Esophagus squamous epithelium (tissue), 5 donors: Measurements from ENCODE around the gene OSCP1. TPM values are rescaled to one million over a fixed set of nuclear protein-coding genes. Genes with fewer than 3 reads are reported as not detected.
A peak's percentile ranks its signal among the peaks of the same experiment; 100 is the strongest.

Source experiments
- DNase-seq: peaks from one replicate; lab custom pipeline; 2025; lab: John Stamatoyannopoulos, UW
- H3K27ac ChIP-seq, 4 donors: fragments of 200-600 bp; sonication (generic); one replicate each; pipeline ENCODE4 v1.5.1; 2016 to 2019; ENCODE audit warnings: mild to moderate bottlenecking in 1 of 4
- H3K27me3 ChIP-seq, 4 donors: fragments of 200-600 bp; sonication (generic); 1 replicate in 3 of 4; 2 replicates in 1 of 4; pipeline versions ENCODE4 v1.5.1 to v1.6.0; 2017 to 2021; ENCODE audit warnings: antibody characterized with exemption in 1 of 4
- H3K36me3 ChIP-seq, 3 donors: fragments of 200-600 bp; sonication (generic); one replicate each; pipeline ENCODE4 v1.5.1; 2016 to 2019
- H3K4me1 ChIP-seq, 3 donors: fragments of 200-600 bp; sonication (generic); one replicate each; pipeline ENCODE4 v1.5.1; 2017 to 2019
- H3K4me3 ChIP-seq, 4 donors: fragments of 200-600 bp; sonication (generic); 1 replicate in 3 of 4; 2 replicates in 1 of 4; pipeline ENCODE4 v1.5.1; 2016 to 2019; ENCODE audit warnings: mild to moderate bottlenecking in 2 of 4, moderate library complexity in 1 of 4
- H3K9me3 ChIP-seq, 3 donors: fragments of 200-600 bp; sonication (generic); one replicate each; pipeline ENCODE4 v1.5.1; 2016 to 2019
- POLR2A ChIP-seq, 4 donors: fragments of 450-650 bp; IDR thresholded peaks; one replicate each; pipeline ENCODE4 v1.6.1; 2017; ENCODE audit warnings: antibody characterized with exemption in 4 of 4, mild to moderate bottlenecking in 4 of 4, moderate library complexity in 3 of 4
- WGBS, 2 donors: methylation state at CpG; one replicate each; pipeline ENCODE4 v1.1.5; 2018; 5-methylcytosine and 5-hydroxymethylcytosine counted together
- intact Hi-C: fragments of 100-400 bp; cut with DNase I; formaldehyde crosslinking; loops from one replicate; pipeline ENCODE4 v1.15.0; 2022
- total RNA-seq, 4 donors: library from RNA; depleted of rRNA; stranded (reverse); fragments of >200 nt; gene quantifications; one replicate each; pipeline ENCODE4 v1.1.0, GENCODE V29; 2016
- TF ChIP-seq, protein P1 (sequence below), 6 experiments: fragments of 450-650 bp in 4 of 6; fragments of 200-600 bp in 2 of 6; sonication (generic) in 2 of 6; IDR thresholded peaks; one replicate each; pipeline ENCODE4 v1.5.1; 2016 to 2019; ENCODE audit warnings: antibody characterized with exemption in 6 of 6, mild to moderate bottlenecking in 4 of 6, moderate library complexity in 4 of 6
- donor health status: DM: yes; HTN: yes; CAD: no.

Gene OSCP1
- total RNA-seq, 4 donors from 2014 or later: 2.4 to 6.8 (median 4.5) TPM

- Histone ChIP-seq H3K4me3 (peak within 1 kb of the TSS; percentile 61 to 80 (median 73)), H3K27ac (peak within 1 kb of the TSS; percentile 94 to 95 (median 94)), H3K4me1 (peaks cover 0 to 35% (median 16%) of the 10 kb centered on the region in 3 donors), H3K9me3 (no peaks in the 10 kb centered on the region), H3K27me3 (no peaks in the 10 kb centered on the region), H3K36me3 (peaks cover 11 to 18% (median 14%) of the 10 kb centered on the region in 3 donors)
- intact Hi-C loops: no loop called here
- WGBS, 2 donors: 0% methylated on average over 17 to 18 of the region's 60 CpGs
- TF ChIP-seq POLR2A (IDR thresholded peaks at IDR 0.05): peak in 3 of 4 donors; percentile 92 to 96 (median 94)
- TF ChIP-seq, protein P1, sequence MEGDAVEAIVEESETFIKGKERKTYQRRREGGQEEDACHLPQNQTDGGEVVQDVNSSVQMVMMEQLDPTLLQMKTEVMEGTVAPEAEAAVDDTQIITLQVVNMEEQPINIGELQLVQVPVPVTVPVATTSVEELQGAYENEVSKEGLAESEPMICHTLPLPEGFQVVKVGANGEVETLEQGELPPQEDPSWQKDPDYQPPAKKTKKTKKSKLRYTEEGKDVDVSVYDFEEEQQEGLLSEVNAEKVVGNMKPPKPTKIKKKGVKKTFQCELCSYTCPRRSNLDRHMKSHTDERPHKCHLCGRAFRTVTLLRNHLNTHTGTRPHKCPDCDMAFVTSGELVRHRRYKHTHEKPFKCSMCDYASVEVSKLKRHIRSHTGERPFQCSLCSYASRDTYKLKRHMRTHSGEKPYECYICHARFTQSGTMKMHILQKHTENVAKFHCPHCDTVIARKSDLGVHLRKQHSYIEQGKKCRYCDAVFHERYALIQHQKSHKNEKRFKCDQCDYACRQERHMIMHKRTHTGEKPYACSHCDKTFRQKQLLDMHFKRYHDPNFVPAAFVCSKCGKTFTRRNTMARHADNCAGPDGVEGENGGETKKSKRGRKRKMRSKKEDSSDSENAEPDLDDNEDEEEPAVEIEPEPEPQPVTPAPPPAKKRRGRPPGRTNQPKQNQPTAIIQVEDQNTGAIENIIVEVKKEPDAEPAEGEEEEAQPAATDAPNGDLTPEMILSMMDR (IDR thresholded peaks at IDR 0.05): peak in 1 of 6 experiments; percentile 5
- DNase-seq: peak; percentile 67
Observed at GRCh38 chr1:36397378-36398230, 52.6 kb downstream of the OSCP1 start, which contains the start of gene LSM10. TSS of gene LSM10 (minus strand) at chr1:36397908. CDS start at chr1:36394129, 3,779 bp downstream.

DNA sequence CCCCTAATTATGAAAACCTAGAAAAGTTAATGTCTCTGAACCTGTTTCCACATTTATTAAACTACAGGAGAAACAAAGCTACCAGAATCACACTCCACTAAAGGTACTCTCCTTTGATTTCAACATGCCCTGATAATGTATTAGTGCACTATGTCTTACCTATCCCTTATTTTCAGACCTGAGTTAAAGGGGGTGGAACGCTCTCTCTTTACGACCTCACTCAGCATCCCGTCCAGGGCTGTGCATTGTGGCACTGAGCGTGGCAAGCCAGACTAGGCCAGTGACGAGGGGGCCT, 53.2 kb downstream of the OSCP1 start:
- no peak for DNase-seq
- TF ChIP-seq, protein P1 (IDR thresholded peaks at IDR 0.05): no peak
- TF ChIP-seq POLR2A (IDR thresholded peaks at IDR 0.05): no peak
- Histone ChIP-seq H3K27ac (peak overlapping the region; percentile 94 to 95 (median 94)), H3K27me3 (no peaks in the 10 kb centered on the region), H3K4me3 (peak overlapping the region; percentile 61 to 80 (median 73)), H3K9me3 (no peaks in the 10 kb centered on the region), H3K36me3 (peaks cover 11 to 23% (median 14%) of the 10 kb centered on the region in 3 donors), H3K4me1 (peaks cover 0 to 35% (median 16%) of the 10 kb centered on the region in 3 donors)
- intact Hi-C loops: no loop called here
- WGBS, 2 donors: 0 to 11% methylated on average over 2 to 3 of the region's 5 CpGs

DNA sequence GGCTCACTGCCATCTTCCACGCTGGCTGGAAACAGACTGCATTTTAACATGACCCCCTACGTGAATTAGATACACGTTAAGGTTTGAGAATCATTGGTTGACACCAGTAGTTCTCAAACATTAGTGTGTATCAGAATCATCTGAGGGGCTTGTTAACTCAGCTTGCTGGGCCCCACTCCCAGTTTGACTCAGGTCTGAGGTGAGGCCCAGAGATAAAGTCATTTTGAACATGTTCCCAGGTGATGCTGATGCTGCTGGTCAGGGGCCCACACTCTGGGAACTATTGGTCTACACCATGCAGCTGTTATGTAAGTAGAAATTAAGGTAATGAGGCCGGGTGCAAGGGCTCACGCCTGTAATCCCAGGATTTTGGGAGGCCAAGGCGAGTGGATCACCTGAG, 53.9 kb downstream of the OSCP1 start:
- TF ChIP-seq POLR2A (IDR thresholded peaks at IDR 0.05): no peak
- TF ChIP-seq, protein P1 (IDR thresholded peaks at IDR 0.05): no peak
- no peaks in the 10 kb centered on the region for H3K9me3 ChIP-seq
- intact Hi-C loops: no loop called here
- no peaks in the 10 kb centered on the region for H3K27me3 ChIP-seq
- DNase-seq: no peak
- peak overlapping the region in 3 of 4 donors; percentile 28 to 95 (median 94) for H3K27ac ChIP-seq
- H3K4me1 ChIP-seq: peaks cover 0 to 33% (median 16%) of the 10 kb centered on the region in 3 donors
- H3K4me3 ChIP-seq: peak overlapping the region in 1 of 4 donors; percentile 76
- H3K36me3 ChIP-seq: peaks cover 11 to 30% (median 14%) of the 10 kb centered on the region in 3 donors
- WGBS, 2 donors: 79 to 84% methylated on average over 3 to 6 of the region's 6 CpGs

DNA sequence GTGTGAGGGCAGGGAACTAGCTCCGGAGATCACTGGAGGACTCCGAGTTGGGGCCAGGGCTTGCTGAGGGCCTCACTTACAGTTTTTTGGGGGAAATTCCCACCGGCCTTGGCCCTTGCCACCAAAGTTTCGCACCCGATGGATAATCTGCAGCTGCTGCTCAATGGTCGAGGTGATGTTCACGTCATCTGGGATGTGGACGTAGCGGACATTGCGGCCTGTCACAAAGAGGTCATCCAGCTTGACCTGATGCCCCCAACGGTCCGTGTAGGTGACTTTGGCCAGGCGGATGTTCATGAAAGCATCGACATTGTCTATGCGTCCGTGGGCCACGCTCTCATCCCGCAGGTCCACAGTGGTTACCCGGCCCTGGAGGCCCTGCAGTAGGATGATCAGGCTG, 56.6 kb downstream of the OSCP1 start:
- WGBS, 2 donors: 89 to 92% methylated on average over 4 to 15 of the region's 19 CpGs
- intact Hi-C loops: no loop called here
- H3K27me3 ChIP-seq: no peaks in the 10 kb centered on the region
- no peaks in the 10 kb centered on the region for H3K9me3 ChIP-seq
- H3K36me3 ChIP-seq: peaks cover 11 to 43% (median 14%) of the 10 kb centered on the region in 3 donors
- no peak for TF ChIP-seq POLR2A (IDR thresholded peaks at IDR 0.05)
- TF ChIP-seq, protein P1 (IDR thresholded peaks at IDR 0.05): no peak
- no peak overlapping the region for H3K4me3 ChIP-seq
- H3K27ac ChIP-seq: no peak overlapping the region
- H3K4me1 ChIP-seq: peaks cover 0 to 47% (median 19%) of the 10 kb centered on the region in 3 donors
- DNase-seq: no peak

DNA sequence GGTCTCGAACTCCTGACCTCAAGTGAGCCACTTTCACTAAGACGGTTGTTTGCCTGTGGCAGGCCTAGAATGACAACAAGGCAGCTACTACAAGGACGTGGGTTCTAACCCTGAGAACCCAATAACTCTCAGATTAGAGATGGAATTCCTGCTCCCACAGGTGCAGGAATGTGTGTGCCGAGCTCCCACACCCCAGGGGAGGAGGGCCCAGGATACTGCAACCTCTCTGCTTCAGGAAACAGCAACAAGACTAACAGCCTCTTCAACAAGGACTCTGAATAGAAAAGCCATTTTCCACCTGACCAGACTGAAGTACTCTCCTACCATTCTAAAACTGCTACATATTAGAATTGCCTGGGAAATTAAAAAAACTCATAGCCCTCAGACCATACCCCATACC, 57.4 kb downstream of the OSCP1 start:
- Histone ChIP-seq H3K27me3 (no peaks in the 10 kb centered on the region), H3K4me1 (peaks cover 0 to 49% (median 19%) of the 10 kb centered on the region in 3 donors), H3K36me3 (peaks cover 11 to 43% (median 14%) of the 10 kb centered on the region in 3 donors), H3K4me3 (no peak overlapping the region), H3K27ac (no peak overlapping the region), H3K9me3 (no peaks in the 10 kb centered on the region)
- intact Hi-C loops: no loop called here
- 86 to 92% methylated on average over 2 to 4 of the region's 4 CpGs for WGBS, 2 donors
- no peak for DNase-seq
- no peak for TF ChIP-seq POLR2A (IDR thresholded peaks at IDR 0.05)
- TF ChIP-seq, protein P1 (IDR thresholded peaks at IDR 0.05): no peak
